Measurements from ENCODE around the gene TPM2.
"Not testable (repeated sequence)": the region's sequence is repeated elsewhere in the genome, so short reads cannot be mapped to it uniquely, and the experiment has no call there.

GRCh38 chr9:35639225-35639624 is 50.5 kb downstream of the TPM2 start:
- TF ChIP-seq SPI1, POLR2A, POLR2AphosphoS5 (IDR thresholded peaks at IDR 0.05; ENCODE audit: low read depth, low read length): not testable (repeated sequence)
